Suprapubic skin (tissue), 4 donors: ENCODE results near the gene ADCY9. TPM values are rescaled to one million over a fixed set of nuclear protein-coding genes. Genes with fewer than 3 reads are reported as not detected.

ENCODE experiments used
- DNase-seq, 2 donors: peaks; one replicate each; pipeline ENCODE4 v3.0.0-alpha.2; 2019; ENCODE audit warnings: low spot score in 2 of 2
- H3K27ac ChIP-seq: fragments of 200-600 bp; sonication (generic); one replicate; pipeline ENCODE4 v1.5.1; 2019
- H3K27me3 ChIP-seq: fragments of 200-600 bp; sonication (generic); one replicate; pipeline ENCODE4 v1.5.1; 2019
- H3K36me3 ChIP-seq: fragments of 200-600 bp; sonication (generic); one replicate; pipeline ENCODE4 v1.5.1; 2019
- H3K4me1 ChIP-seq: fragments of 200-600 bp; sonication (generic); one replicate; pipeline ENCODE4 v1.5.1; 2019
- H3K4me3 ChIP-seq: fragments of 200-600 bp; sonication (generic); one replicate; pipeline ENCODE4 v1.5.1; 2019; ENCODE audit warnings: mild to moderate bottlenecking
- H3K9me3 ChIP-seq: fragments of 200-600 bp; sonication (generic); one replicate; pipeline ENCODE4 v1.5.1; 2019
- CTCF ChIP-seq, 2 donors: fragments of 200-600 bp in 1 of 2; fragments of 450-650 bp in 1 of 2; sonication (generic) in 1 of 2; IDR thresholded peaks; one replicate each; pipeline ENCODE4 v1.5.1; 2016 to 2019; ENCODE audit warnings: antibody characterized with exemption in 2 of 2, mild to moderate bottlenecking in 1 of 2, moderate library complexity in 1 of 2
- EP300 ChIP-seq: sonication (generic); formaldehyde crosslinking; IDR thresholded peaks from one replicate; pipeline ENCODE4 v1.6.1; 2017; ENCODE audit warnings: antibody characterized with exemption
- POLR2A ChIP-seq, 2 donors: fragments of 450-650 bp; IDR thresholded peaks; one replicate each; pipeline ENCODE4 v1.6.1; 2017; ENCODE audit warnings: antibody characterized with exemption in 2 of 2, mild to moderate bottlenecking in 2 of 2, moderate library complexity in 2 of 2
- POLR2AphosphoS5 ChIP-seq, 3 donors: sonication (generic); formaldehyde crosslinking; IDR thresholded peaks; one replicate each; pipeline ENCODE4 v1.6.1; 2017; ENCODE audit warnings: antibody characterized with exemption in 3 of 3
- WGBS: methylation state at CpG from one replicate; pipeline ENCODE4 v1.1.5; 2018; 5-methylcytosine and 5-hydroxymethylcytosine counted together
- total RNA-seq, 4 donors: library from RNA; depleted of rRNA; stranded (reverse); fragments of >200 nt; gene quantifications; one replicate each; pipeline ENCODE4 v1.1.0, GENCODE V29; 2016

ADCY9 gene
- total RNA-seq, 4 donors from 2014 or later: 21.5 to 27.2 (median 26.4) TPM

DNA sequence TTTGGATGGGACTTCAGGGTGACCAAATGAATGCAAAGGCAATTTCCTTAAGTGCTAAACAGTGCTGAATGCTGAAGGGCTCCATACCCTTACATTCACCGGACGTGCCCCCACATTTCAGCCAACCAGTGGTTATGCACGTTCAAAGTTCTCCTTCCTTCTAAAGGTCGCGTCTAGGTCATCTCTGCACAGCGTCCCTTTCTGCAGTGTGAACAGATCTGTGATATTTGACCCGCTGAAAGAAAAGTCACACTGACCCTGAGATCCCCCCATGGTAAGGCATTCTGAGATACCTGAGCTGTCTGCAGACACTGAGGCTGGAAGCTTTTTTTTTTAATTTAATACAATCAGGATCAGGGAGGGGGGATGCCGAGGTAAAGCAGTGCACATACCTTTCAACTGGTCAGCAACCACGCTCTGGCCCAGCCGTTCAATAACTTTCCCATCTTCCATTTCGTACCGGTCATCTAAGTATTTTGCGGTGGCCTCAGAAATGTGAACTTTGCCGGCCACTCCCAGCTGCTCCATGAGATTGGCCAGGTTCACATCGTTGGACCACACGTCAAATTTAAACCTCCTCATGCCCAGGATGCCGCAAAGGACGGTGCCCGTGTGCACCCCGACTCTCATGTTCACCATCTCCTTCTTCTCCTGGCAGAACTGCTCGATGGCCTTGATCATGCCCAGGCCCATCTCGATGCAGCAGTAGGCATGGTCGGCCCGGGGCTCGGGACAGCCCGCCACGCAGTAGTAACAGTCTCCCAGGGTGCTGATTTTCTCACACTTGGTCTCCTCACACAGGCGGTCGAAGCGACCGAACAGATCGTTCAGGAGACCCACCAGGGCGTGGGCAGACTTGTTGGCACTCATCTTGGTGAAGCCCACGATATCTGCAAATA, 2.6 kb downstream of the ADCY9 start:
- Histone ChIP-seq H3K27me3 (no peaks in the 10 kb centered on the region), H3K4me3 (peak overlapping the region; percentile 80), H3K27ac (no peak overlapping the region), H3K36me3 (no peaks in the 10 kb centered on the region), H3K9me3 (no peaks in the 10 kb centered on the region), H3K4me1 (peaks cover 55% of the 10 kb centered on the region)
- WGBS: 70% methylated on average over 34 of the region's 34 CpGs
- TF ChIP-seq POLR2AphosphoS5 (IDR thresholded peaks at IDR 0.05): no peak
- no peak for TF ChIP-seq CTCF (IDR thresholded peaks at IDR 0.05)
- no peak for TF ChIP-seq EP300
- TF ChIP-seq POLR2A (IDR thresholded peaks at IDR 0.05): no peak
- DNase-seq: no peak

DNA sequence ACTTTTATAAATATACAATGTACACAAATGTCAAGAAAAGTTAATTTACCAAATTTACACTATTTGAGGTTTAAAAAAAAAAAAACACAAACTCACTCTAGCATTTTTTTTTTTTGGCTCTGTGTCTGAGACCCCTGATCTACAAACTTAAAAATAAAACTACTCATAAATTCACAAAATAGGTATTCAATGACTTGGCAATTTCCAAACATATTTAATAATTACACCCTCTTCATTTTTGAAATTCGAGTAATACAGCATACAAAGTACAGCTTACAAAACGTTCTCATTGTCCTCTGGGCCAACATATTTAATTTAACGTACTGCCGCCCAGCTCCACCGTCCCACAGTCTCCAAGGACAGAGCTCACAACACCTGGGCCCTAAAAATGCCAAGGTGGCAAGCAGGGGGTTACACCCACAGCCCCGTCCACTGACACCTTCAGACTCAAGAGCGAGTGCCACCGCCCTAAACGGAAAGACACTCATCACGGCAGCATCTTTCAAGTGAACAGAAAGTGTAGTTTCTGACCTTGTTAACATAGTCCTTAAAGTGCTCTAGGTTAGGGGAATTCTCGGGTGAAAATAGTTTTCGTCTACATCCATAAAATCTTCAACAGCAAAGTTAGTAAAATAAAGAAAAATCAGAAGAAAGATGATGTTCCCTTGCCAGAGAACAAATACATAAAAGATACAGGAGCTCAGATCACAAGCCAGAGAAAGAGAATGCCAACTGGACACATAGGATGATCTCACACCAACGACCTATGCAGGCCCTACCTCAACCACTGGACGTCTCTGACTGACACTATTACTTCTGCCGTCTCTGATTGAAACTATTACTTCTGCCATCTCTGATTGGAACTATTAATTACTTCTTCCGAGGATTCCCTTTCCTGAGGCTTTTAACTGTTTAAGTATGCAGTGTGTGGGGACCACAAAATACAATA, 4.2 kb downstream of the ADCY9 start:
- H3K27me3 ChIP-seq: no peaks in the 10 kb centered on the region
- DNase-seq: no peak
- peaks cover 53% of the 10 kb centered on the region for H3K4me1 ChIP-seq
- H3K4me3 ChIP-seq: peak overlapping the region; percentile 80
- H3K36me3 ChIP-seq: no peaks in the 10 kb centered on the region
- 29% methylated on average over 16 of the region's 16 CpGs for WGBS
- H3K9me3 ChIP-seq: no peaks in the 10 kb centered on the region
- TF ChIP-seq POLR2AphosphoS5 (IDR thresholded peaks at IDR 0.05) (no peak), EP300 (no peak)
- H3K27ac ChIP-seq: no peak overlapping the region

- no peak for DNase-seq
- no peak overlapping the region for H3K27ac ChIP-seq
- 57% methylated on average over 14 of the region's 14 CpGs for WGBS
- H3K36me3 ChIP-seq: no peaks in the 10 kb centered on the region
- H3K4me3 ChIP-seq: peak overlapping the region; percentile 3
- no peaks in the 10 kb centered on the region for H3K27me3 ChIP-seq
- no peaks in the 10 kb centered on the region for H3K9me3 ChIP-seq
- H3K4me1 ChIP-seq: peaks cover 48% of the 10 kb centered on the region
- TF ChIP-seq POLR2A (IDR thresholded peaks at IDR 0.05) (no peak), EP300 (no peak), CTCF (IDR thresholded peaks at IDR 0.05) (no peak), POLR2AphosphoS5 (IDR thresholded peaks at IDR 0.05) (no peak)
These were observed 5.6 kb downstream of the ADCY9 start for GRCh38 chr16:4110680-4111079.

GRCh38 chr16:4110065-4110464, 6.2 kb downstream of the ADCY9 start:
- 89% methylated on average over 13 of the region's 13 CpGs for WGBS
- H3K4me3 ChIP-seq: no peak overlapping the region

More at GRCh38 chr16:4110065-4110464, 6.2 kb downstream of the ADCY9 start:
- peaks cover 45% of the 10 kb centered on the region for H3K4me1 ChIP-seq
- TF ChIP-seq POLR2AphosphoS5 (IDR thresholded peaks at IDR 0.05) (no peak), CTCF (IDR thresholded peaks at IDR 0.05) (no peak), POLR2A (IDR thresholded peaks at IDR 0.05) (no peak), EP300 (no peak)
- no peaks in the 10 kb centered on the region for H3K27me3 ChIP-seq
- DNase-seq: no peak
- no peak overlapping the region for H3K27ac ChIP-seq
- no peaks in the 10 kb centered on the region for H3K36me3 ChIP-seq
- H3K9me3 ChIP-seq: no peaks in the 10 kb centered on the region
